Ovary (tissue), 3 donors: ENCODE data around the gene NOX1.

Experiments
- CTCF ChIP-seq, 3 donors: fragments of 450-650 bp in 2 of 3; fragments of 200-600 bp in 1 of 3; IDR thresholded peaks; one replicate each; pipeline versions ENCODE4 v1.5.1 to v1.8.0; 2016 to 2022; ENCODE audit warnings: antibody characterized with exemption in 3 of 3, mild to moderate bottlenecking in 1 of 3
- POLR2A ChIP-seq: fragments of 450-650 bp; IDR thresholded peaks from one replicate; pipeline ENCODE4 v1.6.1; 2017; ENCODE audit warnings: antibody characterized with exemption, mild to moderate bottlenecking, moderate library complexity
- donor health status: DM: no; HTN: no; CAD: no.

DNA sequence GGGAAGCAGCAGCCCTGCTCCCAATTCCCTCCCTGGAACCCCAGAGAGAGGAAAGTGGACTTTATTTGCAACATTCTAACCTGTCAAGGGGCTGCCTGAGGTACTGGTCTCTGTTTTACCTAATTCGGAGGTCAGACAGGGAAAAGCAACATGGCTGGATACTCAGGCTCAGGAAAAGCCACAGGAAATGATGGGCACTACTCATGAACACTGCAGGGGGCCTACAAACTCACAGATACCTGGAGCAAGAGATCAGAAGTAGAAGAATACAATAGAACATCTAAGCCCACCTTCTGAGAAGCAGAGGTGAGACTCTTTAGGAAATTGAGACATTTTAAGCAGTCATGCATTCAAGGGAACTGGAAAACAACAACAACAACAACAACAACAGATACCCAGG lies 69.4 kb downstream of the NOX1 start:
- TF ChIP-seq CTCF (IDR thresholded peaks at IDR 0.05) (no peak), POLR2A (no peak)
